ENCODE data around the gene ZCWPW1.

ZCWPW1 gene

DNA sequence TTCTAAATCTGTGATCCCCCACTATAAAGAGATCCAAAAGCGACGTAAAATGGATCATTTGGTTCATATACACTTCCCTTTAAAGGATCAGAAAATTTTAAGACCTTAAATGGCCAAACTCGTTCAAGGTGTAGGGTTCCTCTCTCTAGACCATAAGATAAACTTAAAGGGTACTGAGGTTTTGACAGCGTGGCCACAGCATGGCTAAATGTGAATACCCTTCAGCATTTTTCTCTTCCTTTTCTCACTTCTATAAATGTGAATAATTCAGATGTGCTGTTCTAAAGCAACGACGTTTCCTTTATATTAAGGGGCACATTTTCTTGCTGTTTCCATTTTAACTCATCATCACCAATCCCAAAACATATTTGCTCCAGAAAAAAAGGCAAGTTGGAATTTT is 5.2 kb downstream of the ZCWPW1 start:
- no peak overlapping the region for H3K4me3 ChIP-seq
- peaks cover 2% of the 10 kb centered on the region; the same call in 1 of the 2 replicates for H3K9me3 ChIP-seq (ENCODE audit: low read depth, low read length)
- H3K9ac ChIP-seq (ENCODE audit: insufficient read length), result no peak overlapping the region
- no peaks in the 10 kb centered on the region for H3K36me3 ChIP-seq (ENCODE audit: insufficient read depth, low read length)
- no peak for TF ChIP-seq FOXP2 (optimal IDR thresholded peaks at IDR 0.05; ENCODE audit: control extremely low read depth, extremely low read length, insufficient read depth)
- no peak for TF ChIP-seq EZH2 (IDR thresholded peaks at IDR 0.05)
- no peak for TF ChIP-seq POLR2AphosphoS5 (IDR thresholded peaks at IDR 0.05; ENCODE audit: borderline replicate concordance, low read depth, low read length)
- no peak overlapping the region for H3K27ac ChIP-seq
- DNase-seq (ENCODE audit: low read depth, low spot score), result no peak

DNA sequence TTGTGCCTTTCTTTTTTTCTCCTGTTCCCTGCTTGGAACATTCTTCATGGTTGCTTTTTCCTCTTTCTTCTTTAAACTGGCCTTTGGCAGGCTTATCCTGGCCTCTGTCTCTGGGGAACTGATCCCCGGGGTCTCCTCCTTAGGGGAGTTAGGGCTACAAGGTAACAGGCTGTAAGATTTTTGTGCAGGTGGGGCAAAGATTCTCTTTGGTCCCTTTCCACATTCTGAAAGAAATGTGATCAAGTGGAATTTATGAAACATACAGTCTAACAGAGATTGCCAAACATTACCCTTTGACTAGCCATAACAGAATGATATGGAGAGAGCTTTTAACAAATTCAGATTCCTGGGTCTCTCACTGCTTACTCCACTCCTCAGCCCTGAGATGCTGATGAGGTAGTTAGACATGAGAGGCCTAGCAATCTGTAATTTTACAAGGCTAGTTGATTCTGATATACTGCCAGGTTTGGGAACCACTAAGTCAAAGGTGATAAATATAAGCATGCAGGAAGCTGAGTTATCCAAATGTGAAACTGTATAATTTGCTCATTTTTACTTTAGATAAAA is 8.8 kb downstream of the ZCWPW1 start:
- TF ChIP-seq POLR2AphosphoS5 (IDR thresholded peaks at IDR 0.05; ENCODE audit: borderline replicate concordance, low read depth, low read length) (no peak), FOXP2 (optimal IDR thresholded peaks at IDR 0.05; ENCODE audit: control extremely low read depth, extremely low read length, insufficient read depth) (no peak), EZH2 (IDR thresholded peaks at IDR 0.05) (no peak)
- Histone ChIP-seq H3K36me3 (ENCODE audit: insufficient read depth, low read length) (no peaks in the 10 kb centered on the region), H3K27ac (no peak overlapping the region), H3K4me3 (no peak overlapping the region), H3K9ac (ENCODE audit: insufficient read length) (no peak overlapping the region), H3K9me3 (ENCODE audit: low read depth, low read length) (no peaks in the 10 kb centered on the region)
- DNase-seq (ENCODE audit: low read depth, low spot score), result no peak

DNA sequence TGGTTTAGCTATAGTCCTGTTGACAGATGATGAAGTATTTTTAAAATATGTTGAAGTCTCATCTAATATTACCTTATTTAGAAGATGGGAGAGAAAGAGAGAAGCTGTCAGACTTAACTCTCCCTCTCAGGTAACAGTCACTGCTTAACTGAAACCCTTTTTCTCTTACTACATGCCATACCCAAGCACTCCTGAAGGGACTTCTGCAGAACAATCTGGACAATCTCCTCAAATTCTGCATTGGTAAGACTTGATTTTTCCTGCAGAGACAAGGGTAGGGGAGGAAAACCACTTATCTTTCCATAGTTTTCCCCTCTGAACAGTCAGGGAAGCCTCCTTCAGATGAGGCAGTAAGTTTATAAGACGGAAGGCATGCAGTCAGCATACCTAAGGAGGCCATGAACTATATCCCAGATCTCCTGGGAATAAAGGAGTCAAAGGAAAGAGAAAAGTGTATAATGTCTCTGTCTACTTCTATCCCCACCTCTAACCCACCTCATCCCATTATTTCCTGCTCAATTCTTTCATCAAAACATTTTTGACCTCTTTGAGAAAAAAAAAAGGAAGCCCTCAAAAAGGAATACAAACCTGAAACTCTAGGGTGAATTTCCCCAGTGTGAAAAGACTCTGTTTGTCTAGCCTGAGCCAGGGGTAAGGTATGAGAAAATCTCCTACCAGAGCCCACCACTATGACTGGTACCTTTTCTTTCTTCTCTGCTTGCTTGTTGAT is 9.4 kb downstream of the ZCWPW1 start:
- DNase-seq (ENCODE audit: low read depth, low spot score), result no peak
- TF ChIP-seq POLR2AphosphoS5 (IDR thresholded peaks at IDR 0.05; ENCODE audit: borderline replicate concordance, low read depth, low read length), result no peak
- no peak overlapping the region for H3K9ac ChIP-seq (ENCODE audit: insufficient read length)
- no peak overlapping the region for H3K4me3 ChIP-seq
- H3K9me3 ChIP-seq (ENCODE audit: low read depth, low read length), result no peaks in the 10 kb centered on the region
- no peaks in the 10 kb centered on the region for H3K36me3 ChIP-seq (ENCODE audit: insufficient read depth, low read length)
- H3K27ac ChIP-seq, result no peak overlapping the region

DNA sequence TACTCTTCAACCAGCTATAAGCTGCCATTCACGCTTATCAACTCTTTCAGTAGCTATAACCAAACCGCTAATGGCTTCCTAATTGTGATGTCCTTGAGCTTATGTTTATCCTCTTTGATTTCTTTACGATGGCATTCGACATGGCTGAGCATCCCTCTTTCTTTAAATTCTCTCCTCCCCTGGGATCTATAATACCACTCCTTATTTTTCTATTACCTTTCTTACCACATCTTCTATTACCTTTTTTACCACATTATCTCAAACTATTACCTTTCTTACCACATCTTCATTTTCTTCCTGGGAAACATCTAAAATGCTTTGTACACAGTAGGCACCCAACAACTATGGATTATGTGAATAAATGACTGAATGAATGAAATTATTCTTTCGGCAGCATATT is 13.1 kb downstream of the ZCWPW1 start:
- H3K9me3 ChIP-seq (ENCODE audit: low read depth, low read length), result no peaks in the 10 kb centered on the region
- no peak for TF ChIP-seq FOXP2 (optimal IDR thresholded peaks at IDR 0.05; ENCODE audit: control extremely low read depth, extremely low read length, insufficient read depth)
- no peak for TF ChIP-seq POLR2AphosphoS5 (IDR thresholded peaks at IDR 0.05; ENCODE audit: borderline replicate concordance, low read depth, low read length)
- no peak for TF ChIP-seq EZH2 (IDR thresholded peaks at IDR 0.05)
- no peak for DNase-seq (ENCODE audit: low read depth, low spot score)
- no peaks in the 10 kb centered on the region for H3K36me3 ChIP-seq (ENCODE audit: insufficient read depth, low read length)
- H3K4me3 ChIP-seq, result no peak overlapping the region
- no peak overlapping the region for H3K27ac ChIP-seq
- no peak overlapping the region for H3K9ac ChIP-seq (ENCODE audit: insufficient read length)

DNA sequence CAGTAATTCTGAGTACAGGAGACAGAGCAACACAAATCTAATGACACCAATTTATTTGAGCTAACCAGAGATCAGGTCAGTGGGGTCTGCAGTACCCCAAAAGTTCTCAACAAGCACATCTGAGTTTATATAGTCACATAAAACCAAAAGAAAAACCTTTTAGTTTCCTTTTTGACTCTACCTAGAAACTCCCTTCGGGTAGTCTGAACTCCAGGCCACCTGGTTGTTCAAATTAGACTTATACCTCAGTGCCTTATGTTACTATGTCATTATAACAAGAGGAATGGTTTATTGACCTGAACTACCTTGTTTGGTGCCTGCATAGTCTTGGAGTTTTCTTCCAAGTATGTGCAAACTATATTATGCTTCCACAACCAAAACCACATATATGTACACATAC is 14.6 kb downstream of the ZCWPW1 start:
- no peak for TF ChIP-seq EZH2 (IDR thresholded peaks at IDR 0.05)
- no peak for TF ChIP-seq POLR2AphosphoS5 (IDR thresholded peaks at IDR 0.05; ENCODE audit: borderline replicate concordance, low read depth, low read length)
- TF ChIP-seq FOXP2 (optimal IDR thresholded peaks at IDR 0.05; ENCODE audit: control extremely low read depth, extremely low read length, insufficient read depth), result no peak
- Histone ChIP-seq H3K9ac (ENCODE audit: insufficient read length) (no peak overlapping the region), H3K36me3 (ENCODE audit: insufficient read depth, low read length) (no peaks in the 10 kb centered on the region), H3K4me3 (no peak overlapping the region), H3K27ac (no peak overlapping the region), H3K9me3 (ENCODE audit: low read depth, low read length) (no peaks in the 10 kb centered on the region)
- no peak for DNase-seq (ENCODE audit: low read depth, low spot score)

DNA sequence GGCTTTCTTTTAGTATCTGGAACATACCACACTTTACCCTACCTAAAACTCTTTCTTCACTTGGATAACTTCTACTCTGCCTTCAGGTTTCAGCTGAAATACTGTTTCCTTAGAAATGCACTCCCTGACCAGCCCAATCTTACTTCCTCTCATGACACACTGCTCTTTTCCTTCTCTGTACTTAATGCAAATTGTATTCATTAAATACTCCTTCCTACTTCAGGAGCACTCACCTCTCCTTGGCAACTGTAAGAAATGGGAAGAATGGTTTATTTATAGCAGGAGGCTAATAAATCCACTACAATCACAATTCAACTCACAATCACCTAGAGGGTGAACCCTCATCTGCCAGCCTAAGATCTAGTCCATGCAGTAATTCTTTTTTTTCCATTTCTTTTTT is 15.2 kb downstream of the ZCWPW1 start:
- no peak overlapping the region for H3K9ac ChIP-seq (ENCODE audit: insufficient read length)

DNA sequence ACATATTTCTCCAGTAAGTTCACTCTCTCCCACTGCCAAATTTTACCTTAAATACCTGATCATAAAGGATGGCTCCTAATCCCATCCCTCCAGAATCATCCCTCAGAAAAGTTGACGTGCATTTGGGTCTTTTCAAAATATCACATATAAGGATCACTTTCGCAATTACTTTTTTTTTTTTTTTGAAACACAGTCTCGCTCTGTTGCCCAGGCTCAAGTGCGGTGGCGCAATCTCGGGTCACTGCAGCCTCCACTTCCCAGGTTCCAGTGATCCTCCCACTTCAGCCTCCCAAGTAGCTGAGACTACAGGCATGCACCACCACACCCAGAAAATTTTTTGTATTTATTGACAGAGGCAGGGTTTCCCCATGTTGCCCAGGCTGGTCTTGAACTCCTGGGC is 17.4 kb downstream of the ZCWPW1 start:
- no peaks in the 10 kb centered on the region for H3K36me3 ChIP-seq (ENCODE audit: insufficient read depth, low read length)
- DNase-seq (ENCODE audit: low read depth, low spot score), result no peak
- H3K9ac ChIP-seq (ENCODE audit: insufficient read length), result no peak overlapping the region
- no peaks in the 10 kb centered on the region for H3K9me3 ChIP-seq (ENCODE audit: low read depth, low read length)
- H3K27ac ChIP-seq, result no peak overlapping the region
- no peak overlapping the region for H3K4me3 ChIP-seq
- TF ChIP-seq FOXP2 (optimal IDR thresholded peaks at IDR 0.05; ENCODE audit: control extremely low read depth, extremely low read length, insufficient read depth) (no peak), EZH2 (IDR thresholded peaks at IDR 0.05) (no peak), POLR2AphosphoS5 (IDR thresholded peaks at IDR 0.05; ENCODE audit: borderline replicate concordance, low read depth, low read length) (no peak)

More for the DNA sequence above, 15.2 kb downstream of the ZCWPW1 start:
- DNase-seq (ENCODE audit: low read depth, low spot score), result no peak
- no peak overlapping the region for H3K27ac ChIP-seq
- H3K36me3 ChIP-seq (ENCODE audit: insufficient read depth, low read length), result no peaks in the 10 kb centered on the region
- H3K4me3 ChIP-seq, result no peak overlapping the region
- TF ChIP-seq EZH2 (IDR thresholded peaks at IDR 0.05) (no peak), FOXP2 (optimal IDR thresholded peaks at IDR 0.05; ENCODE audit: control extremely low read depth, extremely low read length, insufficient read depth) (no peak), POLR2AphosphoS5 (IDR thresholded peaks at IDR 0.05; ENCODE audit: borderline replicate concordance, low read depth, low read length) (no peak)
- H3K9me3 ChIP-seq (ENCODE audit: low read depth, low read length), result no peaks in the 10 kb centered on the region

DNA sequence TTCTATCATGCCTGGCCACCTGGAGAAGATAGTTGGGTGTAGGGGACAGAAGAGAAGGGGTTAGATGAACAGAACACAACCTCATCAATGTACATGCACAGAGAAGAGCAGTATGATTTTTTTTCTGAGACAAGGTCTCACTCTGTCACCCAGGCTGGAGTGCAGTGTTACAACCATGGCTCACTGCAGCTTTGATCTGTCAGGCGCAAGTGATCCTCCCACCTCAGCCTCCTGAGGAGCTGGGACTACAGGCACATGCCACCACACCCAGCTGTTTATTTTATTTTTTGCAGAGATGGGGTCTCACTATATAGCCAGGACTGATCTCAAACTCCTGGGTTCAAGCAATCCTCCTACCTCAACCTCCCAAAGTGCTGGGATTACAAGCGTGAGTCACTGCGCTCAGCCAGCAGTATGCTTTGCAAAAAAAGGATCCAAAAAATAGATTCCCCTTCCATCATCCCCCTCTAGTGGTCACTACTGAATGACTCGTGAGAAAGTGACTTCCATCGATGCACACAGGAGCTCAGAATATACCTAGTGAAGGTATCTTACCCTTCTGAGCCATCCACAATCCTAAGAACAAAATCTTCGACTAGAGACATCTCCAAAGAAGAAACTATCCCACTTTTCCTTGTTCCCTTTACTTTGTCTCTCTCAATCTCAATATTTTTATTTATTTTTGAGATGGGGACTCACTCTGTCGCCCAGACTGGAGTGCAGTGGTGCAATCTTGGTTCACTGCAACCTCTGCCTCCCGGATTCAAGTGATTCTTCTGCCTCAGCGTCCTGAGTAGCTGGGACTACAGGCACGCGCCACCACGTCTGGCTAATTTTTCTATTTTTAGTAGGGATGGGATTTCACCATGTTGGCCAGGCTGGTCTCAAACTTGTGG is 21.0 kb downstream of the ZCWPW1 start:
- TF ChIP-seq FOXP2 (optimal IDR thresholded peaks at IDR 0.05; ENCODE audit: control extremely low read depth, extremely low read length, insufficient read depth) (no peak), POLR2AphosphoS5 (IDR thresholded peaks at IDR 0.05; ENCODE audit: borderline replicate concordance, low read depth, low read length) (no peak)
- H3K27ac ChIP-seq, result no peak overlapping the region
- no peaks in the 10 kb centered on the region for H3K9me3 ChIP-seq (ENCODE audit: low read depth, low read length)
- DNase-seq (ENCODE audit: low read depth, low spot score), result no peak
- H3K36me3 ChIP-seq (ENCODE audit: insufficient read depth, low read length), result no peaks in the 10 kb centered on the region
- H3K4me3 ChIP-seq, result no peak overlapping the region
- no peak overlapping the region for H3K9ac ChIP-seq (ENCODE audit: insufficient read length)

Data from SK-N-MC (cell line).